HFF-Myc (cell line): ENCODE data around the gene SERPIND1.
A peak's percentile ranks its signal among the peaks of the same experiment; 100 is the strongest.
"Not testable (repeated sequence)": the region's sequence is repeated elsewhere in the genome, so short reads cannot be mapped to it uniquely, and the experiment has no call there.

Source experiments
- DNase-seq: peaks from one replicate; pipeline ENCODE4 v3.0.0-alpha.2; 2011; ENCODE audit warnings: low read depth; ENCODE audit errors: extremely low read depth
- H3K4me3 ChIP-seq: replicated peaks from 2 replicates; pipeline ENCODE4 v1.5.1; 2011; ENCODE audit warnings: low read depth, mild to moderate bottlenecking, control low read depth, low read length
- TF ChIP-seq, protein P1 (sequence below): IDR thresholded peaks from 2 replicates; pipeline ENCODE4 v1.5.1; 2012; ENCODE audit warnings: mild to moderate bottlenecking, low read depth, low read length, control low read depth; ENCODE audit errors: missing control alignments

The SERPIND1 gene

DNA sequence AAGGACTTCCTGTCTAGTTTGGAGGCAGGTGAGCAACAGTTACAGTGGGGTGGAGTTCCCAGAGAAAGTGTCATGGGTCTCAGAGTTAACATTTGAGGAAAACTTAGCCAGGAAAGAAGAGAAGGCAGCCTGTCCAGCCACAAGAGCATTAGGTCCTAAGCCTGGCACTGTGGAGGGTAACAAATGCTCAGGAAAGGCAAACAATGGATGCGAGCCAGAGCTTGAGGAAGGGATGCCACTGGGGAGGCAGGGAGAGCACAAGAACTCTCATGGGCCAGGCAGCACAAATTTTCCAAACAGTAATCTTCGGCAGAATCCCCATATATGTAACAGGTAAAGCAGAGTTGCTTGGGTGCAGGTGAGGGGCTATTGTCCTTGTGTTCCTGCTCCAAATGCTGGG lies 8.0 kb upstream of the SERPIND1 start:
- no peak overlapping the region for H3K4me3 ChIP-seq

DNA sequence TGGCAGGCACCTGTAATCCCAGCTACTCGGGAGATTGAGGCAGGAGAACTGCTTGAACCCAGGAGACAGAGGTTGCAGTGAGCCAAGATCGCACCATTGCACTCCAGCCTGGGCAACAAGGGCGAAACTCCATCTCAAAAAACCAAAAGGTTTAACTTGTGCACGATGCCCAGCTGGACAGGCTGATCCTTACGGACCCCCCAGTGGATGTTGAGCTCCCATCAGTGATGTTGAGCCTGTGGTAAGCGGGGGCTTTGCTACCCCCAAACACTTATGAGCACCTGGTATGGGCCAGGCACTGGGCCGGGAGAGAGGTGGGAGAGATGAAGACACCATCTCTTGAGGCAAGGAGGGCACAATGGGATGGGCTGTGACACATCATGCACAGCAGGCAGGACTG lies 7.4 kb upstream of the SERPIND1 start:
- TF ChIP-seq, protein P1, sequence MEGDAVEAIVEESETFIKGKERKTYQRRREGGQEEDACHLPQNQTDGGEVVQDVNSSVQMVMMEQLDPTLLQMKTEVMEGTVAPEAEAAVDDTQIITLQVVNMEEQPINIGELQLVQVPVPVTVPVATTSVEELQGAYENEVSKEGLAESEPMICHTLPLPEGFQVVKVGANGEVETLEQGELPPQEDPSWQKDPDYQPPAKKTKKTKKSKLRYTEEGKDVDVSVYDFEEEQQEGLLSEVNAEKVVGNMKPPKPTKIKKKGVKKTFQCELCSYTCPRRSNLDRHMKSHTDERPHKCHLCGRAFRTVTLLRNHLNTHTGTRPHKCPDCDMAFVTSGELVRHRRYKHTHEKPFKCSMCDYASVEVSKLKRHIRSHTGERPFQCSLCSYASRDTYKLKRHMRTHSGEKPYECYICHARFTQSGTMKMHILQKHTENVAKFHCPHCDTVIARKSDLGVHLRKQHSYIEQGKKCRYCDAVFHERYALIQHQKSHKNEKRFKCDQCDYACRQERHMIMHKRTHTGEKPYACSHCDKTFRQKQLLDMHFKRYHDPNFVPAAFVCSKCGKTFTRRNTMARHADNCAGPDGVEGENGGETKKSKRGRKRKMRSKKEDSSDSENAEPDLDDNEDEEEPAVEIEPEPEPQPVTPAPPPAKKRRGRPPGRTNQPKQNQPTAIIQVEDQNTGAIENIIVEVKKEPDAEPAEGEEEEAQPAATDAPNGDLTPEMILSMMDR = no peak
- H3K4me3 ChIP-seq = no peak overlapping the region
- no peak for DNase-seq

More for the DNA sequence above, 8.0 kb upstream of the SERPIND1 start:
- DNase-seq = no peak
- TF ChIP-seq, protein P1 = no peak

DNA sequence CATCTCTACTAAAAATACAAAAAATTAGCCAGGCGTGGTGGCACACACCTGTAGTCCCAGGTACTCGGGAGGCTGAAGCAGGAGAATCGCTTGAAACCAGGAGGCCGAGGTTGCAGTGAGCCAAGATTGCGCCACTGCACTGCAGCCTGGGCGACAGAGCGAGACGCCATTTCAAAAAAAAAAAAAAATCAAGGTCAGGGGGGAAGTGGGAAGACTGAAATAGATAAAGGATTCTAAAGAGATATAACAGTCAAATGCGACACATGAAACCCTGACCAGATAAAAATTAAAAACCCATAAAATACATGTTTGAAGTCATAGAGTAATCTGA lies 4.5 kb upstream of the SERPIND1 start:
- not testable (repeated sequence) for DNase-seq, H3K4me3 ChIP-seq

DNA sequence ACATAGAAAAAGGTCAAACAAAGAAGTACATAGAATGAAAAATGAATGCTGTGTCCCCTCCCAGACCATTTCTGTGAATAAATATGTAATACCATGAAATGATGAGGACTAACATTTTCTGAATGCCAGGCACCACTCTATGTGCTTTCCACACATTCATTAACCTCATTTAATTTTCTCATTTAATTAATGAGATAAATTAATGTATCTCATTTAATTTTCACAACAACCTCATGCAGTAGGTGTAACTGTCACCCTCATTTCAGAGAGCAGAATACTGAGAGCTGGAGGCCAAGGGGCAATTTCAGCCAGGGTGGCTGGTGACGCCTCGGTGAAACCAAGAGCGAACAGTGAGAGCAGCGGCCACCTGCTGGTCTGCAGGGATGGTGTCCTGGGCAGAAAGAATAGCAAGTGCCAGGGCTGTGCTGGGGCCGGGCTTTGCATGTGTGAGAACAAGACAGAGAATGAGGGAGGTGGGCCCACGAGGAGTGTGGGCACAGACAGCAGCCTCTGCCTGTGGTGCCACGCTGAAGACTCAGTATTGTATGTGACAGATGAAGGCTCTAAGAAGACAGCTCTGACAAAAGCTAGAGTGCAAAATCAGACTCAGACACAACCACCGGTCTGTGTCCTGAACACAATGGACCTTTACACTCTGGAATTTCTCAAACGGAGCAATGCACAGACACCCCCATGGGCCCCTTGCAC lies 1.8 kb upstream of the SERPIND1 start:
- no peak for DNase-seq
- TF ChIP-seq, protein P1 = peak; percentile 10
- H3K4me3 ChIP-seq = no peak overlapping the region

DNA sequence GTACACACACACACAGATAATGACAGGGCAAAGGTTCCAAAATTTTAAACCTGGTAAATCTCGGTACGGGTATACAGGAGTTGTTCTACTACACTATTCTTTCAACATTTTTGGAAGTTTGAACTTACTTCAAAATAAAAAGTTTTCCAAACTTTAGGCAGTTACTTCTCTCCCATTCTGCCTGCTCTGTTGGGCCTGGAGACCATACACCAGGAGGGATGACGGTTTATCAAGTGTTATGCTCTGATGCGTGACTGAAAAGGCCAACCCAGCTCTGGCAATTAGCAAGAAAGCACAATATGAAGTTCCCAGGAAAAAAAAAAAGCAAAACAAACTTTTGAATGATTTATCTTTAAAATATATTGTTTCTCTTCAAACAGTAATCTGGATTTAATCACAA lies 969 bp downstream of the SERPIND1 start:
- TF ChIP-seq, protein P1 = no peak
- DNase-seq = no peak
- H3K4me3 ChIP-seq = no peak overlapping the region

DNA sequence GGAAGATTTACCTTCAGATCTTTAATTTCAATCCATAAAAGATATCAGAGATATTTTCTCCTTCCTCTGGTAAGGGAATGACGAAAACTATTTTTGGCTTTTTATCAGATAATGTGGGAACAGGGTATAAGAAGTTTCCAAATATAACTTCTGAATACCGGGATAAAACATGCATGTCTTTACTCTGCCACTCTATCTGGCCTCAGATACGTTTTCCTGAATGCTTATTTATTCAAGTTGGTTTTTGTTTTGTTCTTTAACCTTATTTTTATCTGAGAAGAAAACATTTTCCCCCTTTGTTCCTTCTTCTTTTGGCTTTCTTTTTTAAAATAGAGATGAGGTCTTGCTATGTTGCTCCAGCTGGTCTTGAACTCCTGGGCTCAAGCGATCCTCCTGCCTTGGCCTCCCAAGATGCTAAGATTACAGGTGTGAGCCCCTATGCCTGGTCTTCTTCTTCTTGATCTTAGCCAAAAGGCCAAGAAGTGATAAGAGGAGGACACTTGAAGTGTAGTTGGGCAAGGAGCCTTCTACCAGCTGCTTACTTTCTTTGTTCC lies 1.5 kb downstream of the SERPIND1 start:
- no peak for DNase-seq
- TF ChIP-seq, protein P1 = no peak
- H3K4me3 ChIP-seq = no peak overlapping the region

DNA sequence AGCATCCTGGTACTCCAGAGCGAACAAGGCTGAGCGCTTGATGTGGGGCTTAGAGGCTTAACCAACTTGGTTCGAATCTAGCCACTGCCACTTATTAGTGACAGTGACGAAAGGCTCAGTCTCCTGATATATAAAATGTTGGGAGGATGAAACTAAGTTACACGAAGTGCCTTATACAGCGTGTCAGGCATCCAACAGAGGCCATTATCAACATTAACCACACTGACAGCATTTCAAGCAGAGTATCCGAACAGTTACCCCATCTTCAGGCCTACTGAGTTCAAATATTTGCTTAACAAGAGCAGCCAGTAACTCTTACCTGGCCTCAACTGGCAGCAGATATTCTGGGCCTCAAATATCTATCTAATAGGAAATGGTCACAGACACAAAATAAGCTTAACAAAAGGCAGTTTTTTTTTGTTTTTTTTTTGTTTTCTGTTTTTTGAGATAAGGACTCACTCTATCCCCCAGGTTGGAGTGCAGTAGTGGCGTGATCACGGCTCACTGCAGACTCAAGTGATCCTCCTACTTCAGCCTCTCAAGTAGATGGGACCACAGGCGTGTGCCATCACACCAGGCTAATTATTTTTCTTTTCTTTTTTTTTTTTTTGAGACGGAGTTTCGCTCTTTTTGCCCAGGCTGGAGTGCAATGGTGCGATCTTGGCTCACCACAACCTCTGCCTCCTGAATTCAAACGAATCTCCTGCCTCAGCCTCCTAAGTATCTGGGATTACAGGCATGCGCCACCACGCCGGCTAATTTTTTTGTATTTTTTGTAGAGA lies 2.9 kb downstream of the SERPIND1 start:
- no peak for DNase-seq
- H3K4me3 ChIP-seq = no peak overlapping the region
- TF ChIP-seq, protein P1 = no peak
